HepG2 (cell line): ENCODE data around the gene MAPK1.

Experiments used
- ATF2 ChIP-seq: sonication (generic); formaldehyde crosslinking; IDR thresholded peaks from 2 replicates; pipeline ENCODE4 v1.4.0; 2020; ENCODE audit warnings: missing genetic modification reagents
- ATF3 ChIP-seq: sonication (generic); formaldehyde crosslinking; IDR thresholded peaks from 2 replicates; pipeline ENCODE4 v1.4.0; 2020; ENCODE audit warnings: missing genetic modification reagents
- FOXJ3 ChIP-seq: sonication (generic); formaldehyde crosslinking; IDR thresholded peaks from 2 replicates; pipeline ENCODE4 v1.4.0; 2020; ENCODE audit warnings: missing genetic modification reagents, mild to moderate bottlenecking, borderline replicate concordance
- MLX ChIP-seq: IDR thresholded peaks from 2 replicates; pipeline ENCODE4 v1.6.1; 2016
- PBX2 ChIP-seq: IDR thresholded peaks from 2 replicates; pipeline ENCODE4 v1.6.1; 2016; ENCODE audit warnings: control low read depth
- POGK ChIP-seq: sonication (generic); formaldehyde crosslinking; conservative IDR thresholded peaks from 2 replicates; pipeline ENCODE4 v1.8.0; 2022; ENCODE audit warnings: mild to moderate bottlenecking, moderate library complexity, missing genetic modification reagents
- RFX5 ChIP-seq: IDR thresholded peaks from 2 replicates; pipeline ENCODE4 v1.6.1; 2011; ENCODE audit warnings: low read depth, low read length, improper control_type of control experiment
- SMC3 ChIP-seq: IDR thresholded peaks from 2 replicates; pipeline ENCODE4 v1.6.1; 2011; ENCODE audit warnings: low read length, improper control_type of control experiment
- ZNF20 ChIP-seq: sonication (generic); formaldehyde crosslinking; IDR thresholded peaks from 2 replicates; pipeline ENCODE4 v1.4.0; 2020; ENCODE audit warnings: mild to moderate bottlenecking, moderate library complexity, missing genetic modification reagents
- ZNF282 ChIP-seq: fragments of 450-650 bp; IDR thresholded peaks from 2 replicates; pipeline ENCODE4 v1.6.1; 2018; ENCODE audit not compliant: partially characterized antibody
- ZNF792 ChIP-seq: IDR thresholded peaks from 2 replicates; pipeline ENCODE4 v1.6.1; 2016

GRCh38 chr22:21796863-21797262 is 70.6 kb downstream of the MAPK1 start:
- TF ChIP-seq POGK (CRISPR knock-in tag) (no peak), ZNF20 (CRISPR knock-in tag) (no peak), MLX (CRISPR knock-in tag) (no peak), FOXJ3 (CRISPR knock-in tag) (no peak), ZNF282 (no peak), RFX5 (no peak), PBX2 (CRISPR knock-in tag) (no peak), SMC3 (no peak), ZNF792 (CRISPR knock-in tag) (no peak), ATF2 (CRISPR knock-in tag) (no peak), ATF3 (CRISPR knock-in tag) (no peak)
